Testis (tissue), 2 donors: ENCODE results near the gene HSPB6.

Experiments used
- CTCF ChIP-seq, 3 experiments: fragments of 450-650 bp in 2 of 3; fragments of 200-600 bp in 1 of 3; sonication (generic) in 1 of 3; IDR thresholded peaks; one replicate each; pipeline ENCODE4 v1.5.1; 2016 to 2019; ENCODE audit warnings: antibody characterized with exemption in 3 of 3, mild to moderate bottlenecking in 2 of 3, moderate library complexity in 1 of 3
- POLR2A ChIP-seq: fragments of 450-650 bp; IDR thresholded peaks from one replicate; pipeline ENCODE4 v1.6.1; 2017; ENCODE audit warnings: antibody characterized with exemption, mild to moderate bottlenecking, moderate library complexity

GRCh38 chr19:35719402-35720162, 37.2 kb downstream of the HSPB6 start:
- TF ChIP-seq CTCF (IDR thresholded peaks at IDR 0.05) (no peak), POLR2A (no peak)
